HFF-Myc (cell line): Measurements from ENCODE around the gene KLF13.

ENCODE experiments used
- DNase-seq: peaks from one replicate; pipeline ENCODE4 v3.0.0-alpha.2; 2011; ENCODE audit warnings: low read depth; ENCODE audit errors: extremely low read depth
- H3K4me3 ChIP-seq: replicated peaks from 2 replicates; pipeline ENCODE4 v1.5.1; 2011; ENCODE audit warnings: low read depth, mild to moderate bottlenecking, control low read depth, low read length
- CTCF ChIP-seq: IDR thresholded peaks from 2 replicates; pipeline ENCODE4 v1.5.1; 2012; ENCODE audit warnings: mild to moderate bottlenecking, low read depth, low read length, control low read depth; ENCODE audit errors: missing control alignments

Gene KLF13

DNA sequence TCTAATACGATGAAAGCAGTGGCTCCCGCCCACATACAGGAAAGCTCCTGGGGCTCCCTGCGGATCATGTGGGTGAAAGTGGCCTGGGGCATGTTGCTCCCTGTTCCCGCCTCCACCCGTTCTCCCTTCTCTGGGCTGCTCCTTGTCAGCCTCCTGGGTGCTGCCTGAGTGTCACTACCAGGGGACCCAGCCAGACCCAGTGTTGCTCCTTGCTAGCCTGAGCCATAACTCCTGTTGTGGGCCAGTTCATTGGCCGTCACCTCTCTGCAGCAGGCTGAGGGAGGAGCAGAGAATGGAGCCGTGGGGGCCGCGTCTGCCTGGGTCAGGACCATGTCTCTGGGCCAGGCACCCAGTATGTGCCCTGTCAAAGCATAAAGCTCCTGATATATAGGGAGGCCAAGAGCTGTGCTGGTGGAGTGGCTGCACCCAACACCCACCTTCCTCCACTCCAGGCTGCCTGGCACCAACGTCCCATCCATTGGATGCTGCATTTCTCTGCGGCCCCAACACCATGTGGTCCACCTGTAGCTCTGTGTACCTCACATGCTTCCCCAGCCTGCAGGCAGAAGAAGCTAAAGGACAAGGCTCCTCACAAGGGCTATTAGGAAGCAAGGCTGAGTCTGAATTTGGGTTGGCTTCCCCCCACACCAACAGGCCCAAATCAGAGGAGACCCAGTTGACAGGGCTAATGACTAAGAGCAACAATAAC, 40.5 kb downstream of the KLF13 start:
- no peak for DNase-seq
- TF ChIP-seq CTCF = no peak

GRCh38 chr15:31367730-31368344, 41.2 kb downstream of the KLF13 start:
- TF ChIP-seq CTCF = no peak
- no peak overlapping the region for H3K4me3 ChIP-seq
- no peak for DNase-seq

More for the DNA sequence above, 40.5 kb downstream of the KLF13 start:
- no peak overlapping the region for H3K4me3 ChIP-seq

DNA sequence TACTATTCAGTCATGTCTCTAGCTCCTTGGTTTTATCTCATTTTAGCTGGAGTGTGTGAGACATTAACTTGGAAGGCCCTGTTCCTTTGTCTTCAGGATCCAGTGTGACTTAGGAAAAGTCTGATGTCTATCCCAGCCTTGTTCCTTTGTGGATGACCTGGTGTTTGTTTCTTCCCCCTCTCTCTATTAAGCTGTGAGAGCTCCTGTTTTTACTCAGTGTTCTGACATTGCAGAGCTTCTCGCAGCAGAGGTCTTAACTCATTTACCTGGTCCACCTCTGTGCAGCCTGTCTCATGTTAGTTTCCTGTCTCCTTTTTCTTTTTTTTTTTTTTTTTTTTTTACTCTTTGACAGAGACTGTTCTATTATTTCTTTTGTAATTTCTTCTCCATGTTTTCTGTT, 43.1 kb downstream of the KLF13 start:
- DNase-seq = no peak
- TF ChIP-seq CTCF = no peak

DNA sequence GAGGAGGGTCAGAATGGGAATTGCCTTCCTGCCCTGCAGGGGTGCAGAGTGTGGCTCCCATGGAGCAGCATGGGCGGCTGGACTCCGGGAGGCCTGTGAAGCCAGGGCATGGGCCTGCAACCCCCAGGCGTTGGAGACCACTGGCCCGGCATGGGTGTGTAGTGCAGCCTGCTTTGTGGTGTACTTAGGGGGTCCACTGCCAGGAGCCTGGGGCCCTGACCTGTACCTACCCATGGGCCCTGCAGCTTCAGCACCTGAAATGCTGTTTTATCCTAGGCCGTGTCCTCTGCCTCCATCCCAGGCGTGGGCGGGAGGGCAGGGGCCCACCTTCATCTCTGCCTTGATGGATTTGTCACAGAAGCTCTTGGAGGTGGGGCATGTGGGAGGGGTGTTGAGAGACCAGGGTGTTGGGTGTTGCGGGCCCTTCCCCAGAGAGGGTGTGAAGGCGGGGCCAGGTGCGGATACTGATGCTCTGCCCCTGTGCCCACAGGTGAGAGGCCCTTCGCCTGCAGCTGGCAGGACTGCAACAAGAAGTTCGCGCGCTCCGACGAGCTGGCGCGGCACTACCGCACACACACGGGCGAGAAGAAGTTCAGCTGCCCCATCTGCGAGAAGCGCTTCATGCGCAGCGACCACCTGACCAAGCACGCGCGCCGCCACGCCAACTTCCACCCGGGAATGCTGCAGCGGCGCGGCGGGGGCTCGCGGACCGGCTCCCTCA, 45.0 kb downstream of the KLF13 start:
- no peak for TF ChIP-seq CTCF
- no peak overlapping the region for H3K4me3 ChIP-seq
- DNase-seq = no peak

More for the DNA sequence above, 43.1 kb downstream of the KLF13 start:
- H3K4me3 ChIP-seq = no peak overlapping the region

- peak; percentile 63 for DNase-seq
- TF ChIP-seq CTCF = no peak
- H3K4me3 ChIP-seq = no peak overlapping the region
These were observed 46.0 kb downstream of the KLF13 start for GRCh38 chr15:31372635-31373091.

DNA sequence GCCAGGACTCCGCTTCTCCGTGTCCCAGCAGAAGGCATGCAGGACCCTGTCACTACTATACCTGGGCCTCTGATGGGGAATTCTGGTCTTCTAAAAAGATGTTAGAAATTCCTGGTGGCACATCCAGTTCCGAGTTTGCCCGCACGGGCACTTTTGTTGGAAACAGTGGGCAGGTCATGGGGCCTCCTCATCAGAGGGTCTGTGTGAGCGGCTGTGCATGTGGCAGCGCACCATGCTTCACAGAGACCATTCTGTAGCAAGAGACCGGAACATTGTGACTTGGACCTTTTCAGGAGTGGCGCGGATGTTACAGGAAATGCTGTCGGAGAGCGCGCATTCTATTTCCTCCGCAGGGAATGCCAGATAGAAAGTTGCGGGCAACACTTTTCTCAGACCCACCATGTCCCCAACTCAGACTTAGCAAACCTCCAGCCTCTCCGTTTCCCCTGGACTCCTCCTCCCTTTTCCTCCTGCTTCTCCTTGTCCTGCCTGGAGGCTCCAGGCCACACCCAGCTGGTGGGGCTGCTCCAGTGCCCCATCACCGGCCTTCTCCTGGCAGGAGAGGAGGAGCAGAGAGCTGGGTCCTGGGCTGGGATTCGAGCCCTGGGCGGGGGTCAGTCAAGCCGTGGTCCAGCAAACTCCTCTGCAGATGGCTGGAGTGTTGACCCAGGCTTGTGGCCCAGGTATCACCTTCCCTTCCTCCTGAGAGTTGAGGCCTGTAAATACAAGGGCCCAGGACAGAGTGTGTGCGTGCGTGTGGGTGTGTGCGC, 46.6 kb downstream of the KLF13 start:
- no peak overlapping the region for H3K4me3 ChIP-seq
- no peak for TF ChIP-seq CTCF
- no peak for DNase-seq
